ENCODE data around the gene HIGD1A. TPM values are rescaled to one million over a fixed set of nuclear protein-coding genes. Genes with fewer than 3 reads are reported as not detected.

HIGD1A gene
- total RNA-seq, 1 experiment from 2014 or later: 112 TPM

DNA sequence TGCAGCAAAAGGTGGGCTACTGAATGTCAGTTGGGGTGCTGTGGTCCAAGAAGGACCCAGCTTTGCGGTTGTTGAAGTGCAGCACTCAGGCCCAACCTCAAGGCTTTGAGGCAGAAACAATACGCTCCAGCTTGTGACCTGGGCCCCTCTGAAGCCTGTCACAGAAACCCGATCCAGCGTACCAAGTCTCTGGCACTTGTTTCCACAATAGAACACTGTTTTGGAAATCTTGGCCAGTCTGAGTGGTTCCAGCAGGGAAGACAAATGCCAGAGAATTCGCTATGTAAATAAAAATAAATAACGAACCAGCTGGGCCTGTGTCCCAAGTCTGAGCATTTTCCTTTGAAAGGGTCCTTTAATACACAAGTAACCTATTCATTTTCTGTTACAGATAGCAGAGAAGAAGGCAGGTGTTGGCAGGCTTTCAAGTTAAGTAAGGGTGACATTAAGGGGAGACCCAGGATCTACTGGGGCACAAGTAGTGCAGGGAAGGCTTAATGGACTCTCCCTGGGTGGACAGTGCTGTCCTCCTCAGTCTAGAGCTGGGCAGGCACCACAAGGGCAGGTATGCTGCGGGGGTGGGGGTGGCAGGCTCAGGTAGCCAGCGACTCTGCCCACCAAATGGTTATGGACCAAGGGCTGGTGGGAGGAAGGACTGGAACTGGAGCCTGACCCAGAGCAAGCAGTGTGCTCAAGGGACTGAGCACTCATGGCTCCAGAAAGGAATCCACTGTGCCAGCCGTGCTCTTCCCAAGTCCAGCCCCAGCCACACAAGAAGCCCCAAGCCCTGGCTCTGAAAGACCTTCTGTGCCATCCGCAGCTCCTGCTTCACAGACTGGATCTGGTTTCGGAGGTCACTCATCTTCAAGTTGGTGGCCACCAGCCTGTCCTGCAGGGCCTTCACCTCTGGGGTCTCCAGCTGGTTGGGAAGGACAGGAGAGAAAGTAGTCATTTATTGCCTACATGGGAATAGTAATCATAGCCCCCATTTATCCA lies 57.5 kb downstream of the HIGD1A start:
- intact Hi-C loops (cut with micrococcal nuclease; ENCODE audit: unreplicated experiment): no loop called here
- Mint-ChIP-seq H3K4me1 (ENCODE audit: low read depth, unreplicated experiment) (no peaks in the 10 kb centered on the region), H3K36me3 (ENCODE audit: insufficient read depth, unreplicated experiment) (no peaks in the 10 kb centered on the region), H3K27ac (ENCODE audit: unreplicated experiment) (no peak overlapping the region), H3K9me3 (ENCODE audit: unreplicated experiment) (no peaks in the 10 kb centered on the region), H3K4me3 (ENCODE audit: unreplicated experiment) (no peak overlapping the region), H3K27me3 (ENCODE audit: insufficient read depth, unreplicated experiment) (no peaks in the 10 kb centered on the region)
- Histone ChIP-seq H3K9me3 (no peaks in the 10 kb centered on the region), H3K4me1 (no peaks in the 10 kb centered on the region), H3K27me3 (replicated peaks; ENCODE audit: control insufficient read depth, insufficient read depth, low read length) (no peaks in the 10 kb centered on the region), H3K4me3 (ENCODE audit: low read depth, low read length) (no peak overlapping the region), H3K36me3 (ENCODE audit: control insufficient read depth, insufficient read depth, low read length) (no peaks in the 10 kb centered on the region)
- no TSS peak for BruUV-seq (replicated peaks)
- no peak for TF ChIP-seq CTCF (IDR thresholded peaks at IDR 0.05; ENCODE audit: insufficient read depth in 1 of 2, low read depth in 1 of 2, low read length in 1 of 2, severe bottlenecking in 1 of 2, unreplicated experiment in 1 of 2)
- no peak for DNase-seq
- CTCF ChIA-PET: interaction anchor here (1.4 kb wide), 1 partner anchor 9 kb away, joined by 4 read pairs; no protein-coding TSS in a partner anchor
- POLR2A ChIA-PET: no interaction called here

DNA sequence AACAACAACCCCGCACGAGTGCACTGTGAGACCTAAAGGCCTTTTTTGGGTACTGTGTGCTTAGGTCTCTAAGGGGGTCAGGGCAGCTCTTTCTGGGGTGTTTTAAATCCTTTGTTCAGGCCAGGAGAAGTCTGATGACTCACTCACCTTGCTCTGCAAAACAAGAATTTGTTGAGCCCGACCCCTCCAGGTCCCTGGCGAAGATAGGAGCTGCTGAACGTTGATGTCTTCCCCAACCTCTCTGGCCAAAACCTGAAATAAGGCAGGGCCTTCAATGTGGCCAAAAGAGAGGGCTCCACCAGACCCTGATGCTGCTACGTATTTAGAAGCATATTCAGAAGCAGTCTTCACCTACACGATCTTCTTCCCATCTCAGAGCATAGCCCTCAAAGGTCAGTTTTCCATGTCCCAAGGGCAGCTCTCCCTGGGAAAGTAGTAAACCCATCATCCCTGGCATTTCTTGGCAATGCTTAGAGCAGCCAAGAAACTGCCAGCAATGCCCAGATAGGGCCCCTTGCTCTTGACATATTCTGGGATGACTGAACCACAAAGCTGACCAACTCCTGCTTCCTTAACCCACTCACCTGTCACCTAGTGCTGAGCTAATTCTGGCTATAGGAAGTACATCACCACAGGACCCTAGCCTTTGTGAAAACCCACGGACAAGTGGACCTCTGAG lies 58.4 kb downstream of the HIGD1A start:
- CTCF ChIA-PET: interaction anchor here (1.4 kb wide), 1 partner anchor 10 kb away, joined by 4 read pairs; no protein-coding TSS in a partner anchor
- Mint-ChIP-seq H3K27ac (ENCODE audit: unreplicated experiment) (no peak overlapping the region), H3K9me3 (ENCODE audit: unreplicated experiment) (no peaks in the 10 kb centered on the region), H3K27me3 (ENCODE audit: insufficient read depth, unreplicated experiment) (no peaks in the 10 kb centered on the region), H3K4me3 (ENCODE audit: unreplicated experiment) (no peak overlapping the region), H3K4me1 (ENCODE audit: low read depth, unreplicated experiment) (no peaks in the 10 kb centered on the region), H3K36me3 (ENCODE audit: insufficient read depth, unreplicated experiment) (no peaks in the 10 kb centered on the region)
- no TSS peak for BruUV-seq (replicated peaks)
- no peaks in the 10 kb centered on the region for H3K27me3 ChIP-seq (replicated peaks; ENCODE audit: control insufficient read depth, insufficient read depth, low read length)
- DNase-seq: no peak
- TF ChIP-seq CTCF (IDR thresholded peaks at IDR 0.05; ENCODE audit: insufficient read depth in 1 of 2, low read depth in 1 of 2, low read length in 1 of 2, severe bottlenecking in 1 of 2, unreplicated experiment in 1 of 2): no peak
- H3K36me3 ChIP-seq (ENCODE audit: control insufficient read depth, insufficient read depth, low read length): no peaks in the 10 kb centered on the region
- intact Hi-C loops (cut with micrococcal nuclease; ENCODE audit: unreplicated experiment): loop anchor here (2.0 kb wide), 1 partner anchor 85 kb away; no protein-coding TSS in a partner anchor
- POLR2A ChIA-PET: no interaction called here
- H3K9me3 ChIP-seq: no peaks in the 10 kb centered on the region
- no peaks in the 10 kb centered on the region for H3K4me1 ChIP-seq
- H3K4me3 ChIP-seq (ENCODE audit: low read depth, low read length): no peak overlapping the region

GRCh38 chr3:42745291-42745745 lies 59.0 kb downstream of the HIGD1A start:
- no peak overlapping the region for H3K4me3 ChIP-seq (ENCODE audit: low read depth, low read length)
- no peaks in the 10 kb centered on the region for H3K4me1 ChIP-seq
- intact Hi-C loops (cut with micrococcal nuclease; ENCODE audit: unreplicated experiment): loop anchor here (2.0 kb wide), 1 partner anchor 85 kb away; no protein-coding TSS in a partner anchor
- H3K27me3 Mint-ChIP-seq (ENCODE audit: insufficient read depth, unreplicated experiment): no peaks in the 10 kb centered on the region
- H3K27ac Mint-ChIP-seq (ENCODE audit: unreplicated experiment): no peak overlapping the region
- H3K27me3 ChIP-seq (replicated peaks; ENCODE audit: control insufficient read depth, insufficient read depth, low read length): no peaks in the 10 kb centered on the region
- no peak for TF ChIP-seq CTCF (IDR thresholded peaks at IDR 0.05; ENCODE audit: insufficient read depth in 1 of 2, low read depth in 1 of 2, low read length in 1 of 2, severe bottlenecking in 1 of 2, unreplicated experiment in 1 of 2)
- H3K4me3 Mint-ChIP-seq (ENCODE audit: unreplicated experiment): no peak overlapping the region
- no peaks in the 10 kb centered on the region for H3K9me3 Mint-ChIP-seq (ENCODE audit: unreplicated experiment)
- ChIA-PET CTCF (interaction anchor here (1.6 kb wide), 1 partner anchor 85 kb away, joined by 4 read pairs; no protein-coding TSS in a partner anchor), POLR2A (no interaction called here)
- no TSS peak for BruUV-seq (replicated peaks)
- H3K36me3 Mint-ChIP-seq (ENCODE audit: insufficient read depth, unreplicated experiment): no peaks in the 10 kb centered on the region
- H3K36me3 ChIP-seq (ENCODE audit: control insufficient read depth, insufficient read depth, low read length): no peaks in the 10 kb centered on the region
- no peaks in the 10 kb centered on the region for H3K9me3 ChIP-seq
- DNase-seq: no peak
- H3K4me1 Mint-ChIP-seq (ENCODE audit: low read depth, unreplicated experiment): no peaks in the 10 kb centered on the region

All from Caco-2 (cell line).